ENCODE results near the gene THOC6. TPM values are rescaled to one million over a fixed set of nuclear protein-coding genes. Genes with fewer than 3 reads are reported as not detected.

The THOC6 gene
- 17.2 and 26.2 TPM in 2 replicates for total RNA-seq (ENCODE audit: low replicate concordance)

DNA sequence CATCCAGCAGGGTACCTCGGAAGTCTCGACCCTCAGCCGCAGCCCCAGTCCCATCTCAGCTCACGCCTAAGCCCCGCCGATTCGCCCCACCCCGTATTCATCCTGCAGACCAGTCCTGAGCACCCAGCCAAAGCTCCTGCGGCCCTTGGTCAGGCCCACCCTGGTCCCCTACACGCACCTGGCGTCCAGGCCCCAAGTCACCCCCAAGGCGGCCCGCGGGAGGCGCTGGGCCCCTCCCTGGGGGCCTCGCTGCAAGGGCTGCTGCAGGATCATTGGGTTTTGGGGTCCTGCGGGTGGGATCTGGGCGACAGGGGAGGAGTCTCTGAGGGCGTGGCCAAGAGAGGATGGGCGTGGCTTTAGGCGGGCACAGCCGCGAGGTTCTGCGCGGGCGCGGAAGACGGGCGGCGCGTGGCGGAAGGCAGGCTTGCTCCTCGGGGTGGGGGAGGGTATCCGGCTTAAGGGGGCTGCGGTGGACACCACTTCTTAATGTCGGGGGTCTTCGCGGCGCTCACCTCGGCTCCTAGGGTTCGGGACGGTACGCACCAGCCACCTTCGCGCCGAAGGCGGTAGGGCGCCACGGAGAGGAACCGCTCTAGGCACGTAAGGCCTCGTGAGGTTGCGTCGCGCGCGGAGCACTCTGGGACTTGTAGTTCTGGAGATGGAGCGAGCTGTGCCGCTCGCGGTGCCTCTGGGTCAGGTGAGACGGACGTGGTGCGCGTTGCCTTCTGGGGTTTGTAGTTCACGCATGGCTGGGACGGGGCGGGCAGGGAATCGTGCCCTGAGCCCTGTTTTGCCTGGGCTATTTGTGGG, at the start of gene THOC6, which contains the start of gene HCFC1R1:
Gene THOC6, plus strand, starts transcription at position 367 of the 810 bp plus-strand sequence. Its CDS starts 292 bp downstream, at position 659.
Gene HCFC1R1, minus strand, starts transcription at position 274 of the 810 bp plus-strand sequence. Its CDS starts 1 bp downstream, at position 273.

DNA sequence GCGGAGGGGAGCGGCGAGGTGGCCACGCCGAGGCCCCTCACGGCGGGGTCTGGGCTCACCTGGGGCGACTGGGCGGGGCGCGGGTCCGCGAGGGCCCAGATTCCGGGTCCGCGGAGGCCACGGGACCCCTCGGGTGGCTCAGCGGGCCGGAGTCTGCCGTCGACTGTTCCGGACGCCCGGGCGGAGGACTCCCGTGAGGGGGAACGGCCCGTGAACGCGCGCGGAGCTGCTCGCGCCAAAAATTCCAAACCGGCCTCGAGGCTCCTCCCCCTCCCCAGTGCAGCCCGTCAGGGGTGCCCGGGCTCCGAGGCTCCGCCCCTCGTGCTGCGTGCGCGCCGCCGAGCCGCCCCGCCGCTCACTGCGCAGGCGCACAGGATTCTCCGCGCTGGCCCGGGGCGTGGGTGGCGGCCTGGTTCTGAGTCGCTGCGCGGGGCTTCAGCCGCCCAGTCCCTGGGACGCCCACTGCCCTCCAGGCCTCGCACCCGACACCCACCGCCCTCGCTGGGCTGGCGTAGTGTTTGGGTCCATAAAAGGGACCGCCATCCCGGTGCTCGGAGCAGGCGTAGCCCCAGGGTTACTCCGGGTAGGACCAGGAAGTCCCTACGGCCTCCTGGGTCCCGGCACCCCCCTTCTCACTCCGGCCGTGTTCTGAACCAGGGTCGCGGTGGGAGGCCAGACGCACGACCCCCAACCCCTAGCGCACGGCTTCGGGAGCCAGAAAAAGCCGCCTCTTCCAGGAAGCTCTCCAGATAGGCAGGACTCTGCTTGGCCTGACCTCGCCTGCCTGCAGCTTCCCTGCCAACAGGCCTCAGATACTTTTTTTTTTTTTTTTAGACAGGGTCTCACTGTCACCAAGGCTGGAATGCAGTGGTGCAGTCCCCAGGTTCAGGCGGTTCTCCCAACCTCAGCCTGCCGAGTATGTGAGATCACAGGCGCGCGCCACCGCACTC, 43.3 kb upstream of the THOC6 start, which contains the start of gene PKMYT1:
Gene PKMYT1, minus strand, starts transcription at position 220 of the 950 bp plus-strand sequence. CDS start 789 bp downstream, outside the sequence.

DNA sequence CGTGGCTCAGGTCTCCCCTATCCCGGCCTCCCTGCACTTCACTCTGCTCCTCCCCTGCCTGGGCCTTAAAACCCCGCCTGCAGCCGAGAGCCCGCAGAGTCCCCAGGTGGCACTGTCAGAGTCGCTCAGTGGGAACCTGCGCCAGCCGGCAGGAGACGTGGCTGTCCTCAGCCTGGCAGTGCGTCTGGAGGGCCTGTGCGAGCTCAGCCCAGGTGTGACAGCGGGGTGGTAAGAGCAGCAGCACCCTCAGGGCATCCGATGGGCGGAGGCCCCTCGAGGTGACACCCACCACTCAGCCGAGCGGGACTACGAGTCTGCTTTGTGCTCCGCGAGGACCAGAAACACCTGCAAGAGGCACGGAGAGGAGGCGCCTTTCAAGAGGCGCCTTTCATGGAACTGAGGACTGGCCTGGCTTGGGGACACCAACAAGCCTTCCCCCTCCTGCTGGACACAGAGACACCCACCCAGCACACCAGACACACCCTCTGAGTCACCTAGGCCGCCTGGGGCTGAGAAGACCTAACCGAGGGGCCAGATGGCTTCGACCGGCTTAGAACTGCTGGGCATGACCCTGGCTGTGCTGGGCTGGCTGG, 10.9 kb upstream of the THOC6 start, which contains the start of gene CLDN9:
Gene CLDN9, plus strand, starts transcription at position 96 of the 593 bp plus-strand sequence. Its CDS starts 440 bp downstream, at position 536.

DNA sequence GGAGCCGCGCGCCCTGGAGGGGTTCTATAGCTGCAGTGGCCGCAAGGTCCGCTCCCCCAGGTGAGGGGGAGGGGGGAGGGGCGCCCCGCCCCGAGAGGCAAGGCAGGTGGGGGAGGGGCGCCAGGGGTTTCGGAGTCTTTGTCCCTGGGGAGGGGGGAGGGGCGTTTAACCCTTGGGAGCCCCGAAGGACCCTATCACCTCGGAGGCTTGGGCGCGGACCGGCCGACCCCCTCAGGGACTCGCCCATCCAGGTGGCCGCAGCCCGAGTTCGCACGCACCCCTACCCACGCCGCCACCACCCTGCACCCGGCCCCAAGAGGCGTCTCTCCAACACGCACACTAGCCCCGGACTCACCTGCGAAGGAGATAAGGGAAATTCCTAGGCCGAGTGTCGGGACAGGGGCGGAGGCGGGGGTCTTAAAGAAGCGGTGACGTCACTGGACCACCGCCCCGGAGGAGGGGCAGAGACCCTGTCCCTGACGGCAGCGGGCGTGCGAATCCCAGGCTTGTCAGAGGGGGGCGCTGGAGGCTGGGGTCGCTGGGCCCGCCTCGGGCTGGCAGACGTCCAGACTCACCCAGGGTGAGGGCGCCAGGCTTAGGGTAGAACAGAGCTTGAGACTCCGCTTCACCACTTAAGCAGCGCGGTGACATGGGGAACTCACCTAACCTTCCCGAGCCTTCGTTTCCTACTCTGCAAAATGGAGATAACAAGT, 5.9 kb upstream of the THOC6 start, which contains the start of gene CLDN6:
Gene CLDN6, minus strand, starts transcription at position 390 of the 713 bp plus-strand sequence. CDS start 2,162 bp downstream, outside the sequence.

DNA sequence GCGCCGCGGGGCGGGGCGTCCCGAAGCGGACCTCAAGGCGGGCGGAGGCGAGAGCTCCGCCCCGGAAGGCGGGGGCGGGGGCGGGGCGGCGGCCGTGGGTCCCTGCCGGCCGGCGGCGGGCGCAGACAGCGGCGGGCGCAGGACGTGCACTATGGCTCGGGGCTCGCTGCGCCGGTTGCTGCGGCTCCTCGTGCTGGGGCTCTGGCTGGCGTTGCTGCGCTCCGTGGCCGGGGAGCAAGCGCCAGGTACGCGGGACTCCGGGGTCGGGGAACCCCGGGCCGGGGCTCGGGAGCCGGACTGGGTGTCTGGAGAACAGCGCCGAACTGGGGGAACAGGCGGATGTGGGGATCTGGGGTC, 3.6 kb upstream of the THOC6 start, which contains the start of gene TNFRSF12A:
Gene TNFRSF12A, plus strand, starts transcription at position 122 of the 357 bp plus-strand sequence. Its CDS starts 30 bp downstream, at position 152.

DNA sequence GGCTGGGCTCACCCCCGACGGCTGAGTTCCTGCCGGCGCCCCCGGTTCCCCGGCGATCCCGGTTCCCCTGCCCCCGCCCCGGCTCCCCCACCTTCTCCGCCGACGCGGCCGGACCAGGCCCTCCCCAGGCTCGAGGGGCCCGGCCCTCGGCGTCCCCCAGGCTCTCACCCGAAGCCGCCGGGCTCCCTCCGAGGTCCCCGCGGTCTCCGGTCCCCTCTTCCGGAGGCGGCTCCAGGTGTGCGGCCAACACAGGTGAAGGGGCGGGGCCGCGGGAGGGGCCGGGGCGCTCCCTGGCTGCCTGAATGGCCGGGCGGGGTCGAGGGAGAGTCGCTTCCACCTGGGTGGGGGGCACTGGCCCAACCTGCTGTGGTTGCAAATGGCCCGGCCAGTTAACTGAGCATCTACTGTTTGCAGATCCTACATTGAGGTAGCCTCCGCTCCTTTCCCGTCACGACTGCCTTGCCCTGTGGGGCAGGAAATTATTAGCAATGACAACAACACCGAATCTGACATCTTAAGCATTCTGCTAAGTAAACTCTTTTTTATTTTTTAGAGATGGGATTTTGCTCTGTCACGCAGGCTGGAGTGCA, 13.0 kb downstream of the THOC6 start, which contains the start of gene BICDL2:
Gene BICDL2, minus strand, starts transcription at position 219 of the 590 bp plus-strand sequence. CDS start 1,448 bp downstream, outside the sequence.

DNA sequence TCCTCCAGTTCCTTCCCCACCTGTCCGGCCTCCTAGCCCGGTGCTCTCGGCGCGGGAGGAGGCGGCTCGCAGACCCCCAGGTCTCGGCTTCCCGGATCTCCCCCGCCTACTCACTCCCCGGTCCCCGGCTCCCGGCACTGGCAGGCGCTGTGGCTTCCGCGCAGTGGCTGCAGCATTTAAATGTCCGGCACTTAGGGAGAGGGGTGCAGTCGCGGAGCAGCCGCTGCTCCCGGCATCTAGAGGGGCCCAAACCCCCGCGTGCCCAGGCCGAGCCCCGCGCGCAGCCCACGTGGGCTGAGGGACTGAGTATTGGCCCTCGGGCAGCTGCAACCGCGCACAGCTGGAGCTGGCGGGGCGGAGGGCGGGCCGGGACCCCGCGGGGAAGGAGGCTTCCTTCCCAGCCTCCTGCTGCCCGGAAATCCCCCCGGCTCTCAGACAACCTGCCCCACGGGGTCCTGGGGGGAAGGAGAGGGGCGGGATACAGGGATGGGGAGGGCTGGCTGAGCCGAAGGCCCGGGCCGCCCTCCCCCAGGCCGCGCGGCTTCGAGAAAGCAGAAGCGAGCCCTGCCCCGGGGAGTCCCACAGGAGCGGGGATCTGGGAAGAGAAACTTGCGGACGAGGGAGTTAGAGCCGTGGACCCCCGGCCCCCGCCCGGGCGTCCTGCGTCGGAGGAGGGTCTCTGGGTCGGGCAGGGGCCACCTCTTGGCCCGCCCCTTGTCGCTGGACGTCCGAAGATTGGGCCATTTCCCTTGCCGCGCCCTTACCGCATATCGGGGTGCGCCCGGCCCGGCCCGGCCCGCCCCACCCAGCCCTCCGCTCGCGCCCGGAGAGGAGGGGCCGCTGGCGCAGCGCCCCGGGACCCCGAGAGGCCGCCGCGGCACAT, 22.2 kb downstream of the THOC6 start, which contains the start of gene MMP25:
Gene MMP25, plus strand, starts transcription at position 804 of the 883 bp plus-strand sequence. CDS start 357 bp downstream, outside the sequence.

DNA sequence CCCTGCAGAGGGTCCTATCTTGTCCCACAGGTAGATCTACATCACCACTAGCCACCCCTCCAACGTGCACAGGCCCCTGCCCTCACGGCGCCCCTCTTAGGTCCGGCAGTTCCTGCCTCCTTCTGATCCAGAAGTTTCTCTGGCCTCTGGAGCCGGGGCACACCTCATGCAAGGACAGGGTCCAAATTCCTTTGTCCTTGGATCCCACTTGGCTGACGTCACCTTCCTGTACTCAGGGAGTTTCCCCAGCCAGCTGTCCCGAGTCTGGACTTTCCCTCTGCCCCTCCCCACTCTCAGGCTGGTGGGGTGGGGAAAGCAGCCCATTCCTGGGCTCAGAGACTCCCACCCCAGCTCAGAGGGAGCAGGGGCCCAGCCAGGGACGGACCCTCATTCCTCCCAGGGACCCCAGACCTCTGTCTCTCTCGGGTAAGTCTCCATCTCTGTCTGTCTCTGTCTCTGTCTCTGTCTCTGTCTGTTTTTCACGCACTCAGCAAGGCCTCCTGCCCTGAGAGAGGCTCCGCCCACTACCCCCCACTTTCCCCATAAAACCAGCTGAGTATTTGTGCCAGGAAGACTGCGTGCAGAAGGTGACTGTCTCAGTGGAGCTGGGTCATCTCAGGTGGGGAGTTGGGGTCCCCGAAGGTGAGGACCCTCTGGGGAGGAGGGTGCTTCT, 41.4 kb downstream of the THOC6 start, which contains the start of gene IL32:
Gene IL32, plus strand, starts transcription at position 572 of the 673 bp plus-strand sequence. CDS start 172 bp downstream, outside the sequence.

Other genes starting within 250 kb of the THOC6 start
- gene ELOB, start 246.8 kb upstream of the THOC6 start, total RNA-seq (ENCODE audit: low replicate concordance): 605 and 1,061 TPM in 2 replicates
- gene PRSS33, start 236.5 kb upstream of the THOC6 start, total RNA-seq (ENCODE audit: low replicate concordance): not detected in 2 replicates
- gene PRSS41, start 225.6 kb upstream of the THOC6 start, total RNA-seq (ENCODE audit: low replicate concordance): not detected in 2 replicates
- 0.15 and 0.23 TPM in 2 replicates for gene PRSS21, start 206.8 kb upstream of the THOC6 start, total RNA-seq (ENCODE audit: low replicate concordance)
- 2.1 TPM in 1 of 2 replicates, not detected in the other for gene ZG16B, start 193.7 kb upstream of the THOC6 start, total RNA-seq (ENCODE audit: low replicate concordance)
- gene PRSS22, start 165.9 kb upstream of the THOC6 start, total RNA-seq (ENCODE audit: low replicate concordance): not detected in 2 replicates
- 30.9 and 59.8 TPM in 2 replicates for gene FLYWCH2, start 140.8 kb upstream of the THOC6 start, total RNA-seq (ENCODE audit: low replicate concordance)
- 31.4 and 39.7 TPM in 2 replicates for gene FLYWCH1, start 112.1 kb upstream of the THOC6 start, total RNA-seq (ENCODE audit: low replicate concordance)
- not detected in 2 replicates for gene KREMEN2, start 59.8 kb upstream of the THOC6 start, total RNA-seq (ENCODE audit: low replicate concordance)
- gene PAQR4, start 54.7 kb upstream of the THOC6 start, total RNA-seq (ENCODE audit: low replicate concordance): 1.6 and 3.8 TPM in 2 replicates
- 1.3 TPM in 1 of 2 replicates, not detected in the other for gene PKMYT1, start 43.6 kb upstream of the THOC6 start, total RNA-seq (ENCODE audit: low replicate concordance)
- gene CLDN9, start 11.1 kb upstream of the THOC6 start, total RNA-seq (ENCODE audit: low replicate concordance): not detected in 2 replicates
- not detected in 2 replicates for gene CLDN6, start 5.9 kb upstream of the THOC6 start, total RNA-seq (ENCODE audit: low replicate concordance)
- 42.1 and 365 TPM in 2 replicates for gene TNFRSF12A, start 3.7 kb upstream of the THOC6 start, total RNA-seq (ENCODE audit: low replicate concordance)
- gene HCFC1R1, start 93 bp upstream of the THOC6 start, total RNA-seq (ENCODE audit: low replicate concordance): 6.6 and 18.3 TPM in 2 replicates
- gene BICDL2, start 12.9 kb downstream of the THOC6 start, total RNA-seq (ENCODE audit: low replicate concordance): under 0.01 and 0.08 TPM in 2 replicates
- under 0.01 TPM in 1 of 2 replicates, not detected in the other for gene MMP25, start 22.5 kb downstream of the THOC6 start, total RNA-seq (ENCODE audit: low replicate concordance)
- 7.4 and 41.0 TPM in 2 replicates for gene IL32, start 41.6 kb downstream of the THOC6 start, total RNA-seq (ENCODE audit: low replicate concordance)
- not detected in 2 replicates for gene ZSCAN10, start 75.3 kb downstream of the THOC6 start, total RNA-seq (ENCODE audit: low replicate concordance)
- 9.8 and 14.8 TPM in 2 replicates for gene ZNF205, start 88.6 kb downstream of the THOC6 start, total RNA-seq (ENCODE audit: low replicate concordance)
- gene ZNF213, start 111.0 kb downstream of the THOC6 start, total RNA-seq (ENCODE audit: low replicate concordance): 0.70 and 4.1 TPM in 2 replicates
- not detected in 2 replicates for gene OR1F1, start 164.2 kb downstream of the THOC6 start, total RNA-seq (ENCODE audit: low replicate concordance)
- 5.1 and 8.0 TPM in 2 replicates for gene ZNF200, start 211.1 kb downstream of the THOC6 start, total RNA-seq (ENCODE audit: low replicate concordance)
- 0.15 TPM in 1 of 2 replicates, not detected in the other for gene MEFV, start 232.6 kb downstream of the THOC6 start, total RNA-seq (ENCODE audit: low replicate concordance)